IMR-90 (cell line): ENCODE measurements around the gene SLC25A21. TPM values are rescaled to one million over a fixed set of nuclear protein-coding genes. Genes with fewer than 3 reads are reported as not detected.

ENCODE experiments used
- ATAC-seq: fragments of 200-7000 bp; cut with Tn5 transposase; 2 replicates; pipeline ENCODE4 v1.9.1; 2020; ENCODE audit warnings: low read depth, mild to moderate bottlenecking, moderate library complexity
- BruUV-seq: library from RNA; stranded (reverse); fragments of 400-500 nt; replicated peaks from 2 replicates; lab custom pipeline; 2021; lab: Mats Ljungman, UMichigan
- CTCF ChIA-PET: fragments of 300-600 bp; formaldehyde crosslinking; extraction: SDS; loops from one replicate; lab custom pipeline; 2021; ENCODE audit warnings: antibody characterized with exemption; lab: Yijun Ruan, JAX
- POLR2A ChIA-PET: fragments of 300-600 bp; sonication (Branson Sonifier 250); formaldehyde crosslinking; loops from one replicate; lab custom pipeline; 2022; ENCODE audit warnings: antibody characterized with exemption; ENCODE audit not compliant: unreplicated experiment; lab: Charles Lee
- DNase-seq: peaks from one replicate; pipeline ENCODE4 v3.0.0; 2013
- H2AFZ ChIP-seq: replicated peaks from 2 replicates; pipeline ENCODE3; 2013; ENCODE audit warnings: low read length, mild to moderate bottlenecking; ENCODE audit not compliant: poor library complexity
- H2AK5ac ChIP-seq: 2 replicates; pipeline ENCODE4 v1.6.1; 2013; ENCODE audit warnings: low read depth, low read length, inconsistent platforms
- H2AK9ac ChIP-seq: replicated peaks from 2 replicates; pipeline ENCODE3; 2013; ENCODE audit warnings: mild to moderate bottlenecking, low read depth, low read length, moderate library complexity; ENCODE audit not compliant: poor library complexity
- H2BK120ac ChIP-seq: 2 replicates; pipeline ENCODE4 v1.6.1; 2013; ENCODE audit warnings: low read depth, low read length, inconsistent platforms
- H2BK15ac ChIP-seq: 3 replicates; pipeline ENCODE4 v1.6.1; 2013; ENCODE audit warnings: low read depth, low read length, inconsistent platforms
- H2BK20ac ChIP-seq: 2 replicates; pipeline ENCODE4 v1.6.1; 2013; ENCODE audit warnings: low read depth, mild to moderate bottlenecking, inconsistent platforms, low read length, moderate library complexity
- H2BK5ac ChIP-seq: 2 replicates; pipeline ENCODE4 v1.6.1; 2013; ENCODE audit warnings: mild to moderate bottlenecking, low read depth, low read length, inconsistent platforms; ENCODE audit not compliant: poor library complexity, severe bottlenecking
- H3K14ac ChIP-seq: replicated peaks from 2 replicates; pipeline ENCODE4 v1.6.1; 2013; ENCODE audit warnings: low read depth, low read length, inconsistent platforms
- H3K18ac ChIP-seq: 2 replicates; pipeline ENCODE4 v1.6.1; 2013; ENCODE audit warnings: low read depth, low read length, control low read depth
- H3K23ac ChIP-seq: 2 replicates; pipeline ENCODE4 v1.6.1; 2013; ENCODE audit warnings: low read depth, low read length, inconsistent platforms
- H3K27ac ChIP-seq: 2 replicates; pipeline ENCODE4 v1.5.1; 2013; ENCODE audit warnings: mild to moderate bottlenecking, control low read depth, low read length; ENCODE audit not compliant: insufficient read depth
- H3K27me3 ChIP-seq: 2 replicates; pipeline ENCODE4 v1.6.1; 2013; ENCODE audit warnings: low read length; ENCODE audit not compliant: control insufficient read depth, insufficient read depth
- H3K36me3 ChIP-seq: 2 replicates; pipeline ENCODE4 v1.6.1; 2013; ENCODE audit warnings: low read length, mixed read lengths; ENCODE audit not compliant: control insufficient read depth, insufficient read depth
- H3K4ac ChIP-seq: 2 replicates; pipeline ENCODE4 v1.6.1; 2013; ENCODE audit warnings: low read depth, low read length, inconsistent platforms
- H3K4me1 ChIP-seq: 2 replicates; pipeline ENCODE4 v1.6.1; 2013; ENCODE audit warnings: low read length, mixed read lengths; ENCODE audit not compliant: control insufficient read depth, insufficient read depth
- H3K4me2 ChIP-seq: 2 replicates; pipeline ENCODE4 v1.6.1; 2013; ENCODE audit warnings: low read depth, mild to moderate bottlenecking, control low read depth, low read length, moderate library complexity
- H3K4me3 ChIP-seq: 2 replicates; pipeline ENCODE4 v1.5.1; 2013; ENCODE audit warnings: low read depth, mild to moderate bottlenecking, control low read depth, low read length, moderate library complexity; ENCODE audit not compliant: insufficient read depth
- H3K56ac ChIP-seq: 2 replicates; pipeline ENCODE4 v1.6.1; 2013; ENCODE audit warnings: low read length, inconsistent platforms; ENCODE audit not compliant: insufficient read depth; ENCODE audit errors: extremely low read depth
- H3K79me1 ChIP-seq, 2 experiments: 2 replicates each; pipeline ENCODE4 v1.6.1; 2013; ENCODE audit warnings: low read length in 2 of 2, inconsistent platforms in 1 of 2, low read depth in 1 of 2
- H3K9ac ChIP-seq: 2 replicates; pipeline ENCODE4 v1.6.1; 2013; ENCODE audit warnings: low read depth, low read length, control low read depth
- H3K9me1 ChIP-seq: 2 replicates; pipeline ENCODE4 v1.6.1; 2013; ENCODE audit warnings: low read length, inconsistent platforms; ENCODE audit not compliant: insufficient read depth
- H3K9me3 ChIP-seq: 2 replicates; pipeline ENCODE4 v1.6.1; 2013; ENCODE audit warnings: low read length; ENCODE audit not compliant: control insufficient read depth, insufficient read depth
- H4K20me1 ChIP-seq: 2 replicates; pipeline ENCODE4 v1.6.1; 2013; ENCODE audit warnings: low read length, inconsistent platforms; ENCODE audit not compliant: insufficient read depth
- H4K5ac ChIP-seq: 2 replicates; pipeline ENCODE4 v1.6.1; 2013; ENCODE audit warnings: mild to moderate bottlenecking, low read depth, low read length, control low read depth
- H4K8ac ChIP-seq, 2 experiments: 2 replicates each; pipeline ENCODE4 v1.6.1; 2013; ENCODE audit warnings: low read depth in 2 of 2, low read length in 2 of 2, control low read depth in 1 of 2, inconsistent platforms in 1 of 2
- H4K91ac ChIP-seq: 2 replicates; pipeline ENCODE4 v1.6.1; 2013; ENCODE audit warnings: low read depth, low read length, inconsistent platforms; ENCODE audit not compliant: insufficient read depth
- BHLHE40 ChIP-seq: fragments of 150-350 bp; IDR thresholded peaks from 2 replicates; pipeline ENCODE4 v1.6.1; 2016; ENCODE audit warnings: mild to moderate bottlenecking, low read depth, low read length
- CEBPB ChIP-seq: IDR thresholded peaks from 2 replicates; pipeline ENCODE4 v1.6.1; 2012; ENCODE audit warnings: low read depth, low read length, improper control_type of control experiment
- CTCF ChIP-seq: conservative IDR thresholded peaks from 2 replicates; pipeline ENCODE4 v1.5.1; 2012; ENCODE audit warnings: mild to moderate bottlenecking, low read depth, low read length, improper control_type of control experiment
- ELK1 ChIP-seq: fragments of 150-350 bp; IDR thresholded peaks from 2 replicates; pipeline ENCODE4 v1.6.1; 2016; ENCODE audit warnings: low read depth, mild to moderate bottlenecking, low read length, moderate library complexity, borderline replicate concordance
- NFE2L2 ChIP-seq: fragments of 150-350 bp; IDR thresholded peaks from 2 replicates; pipeline ENCODE4 v1.6.1; 2016; ENCODE audit warnings: low read depth, mild to moderate bottlenecking, low read length
- RCOR1 ChIP-seq: IDR thresholded peaks from 2 replicates; pipeline ENCODE4 v1.6.1; 2012; ENCODE audit warnings: mild to moderate bottlenecking, low read length, improper control_type of control experiment; ENCODE audit not compliant: insufficient replicate concordance
- SMC3 ChIP-seq: fragments of 150-350 bp; IDR thresholded peaks from 2 replicates; pipeline ENCODE4 v1.6.1; 2016; ENCODE audit warnings: low read depth, mild to moderate bottlenecking, antibody characterized with exemption, low read length, moderate library complexity
- WGBS, 2 experiments: methylation state at CpG; one replicate each; pipeline versions ENCODE4 v1.1.5 to v1.1.7; 2013; ENCODE audit warnings: missing lambda C conversion rate in 2 of 2; ENCODE audit not compliant: insufficient read length in 1 of 2; ENCODE audit errors: extremely low coverage in 2 of 2; 5-methylcytosine and 5-hydroxymethylcytosine counted together
- dilution Hi-C: fragments of 300-500 bp; cut with HindIII; formaldehyde crosslinking; loops from one replicate; pipeline ENCODE4 v1.14.3; 2018; ENCODE audit warnings: low sequenced_read_pairs; ENCODE audit not compliant: unreplicated experiment
- in situ Hi-C: fragments of 300-500 bp; cut with MboI; formaldehyde crosslinking; loops from 3 replicates; pipeline ENCODE4 v1.14.3; 2019; ENCODE audit warnings: low sequenced_read_pairs, inconsistent platforms, mixed read lengths
- intact Hi-C: fragments of 100-400 bp; cut with micrococcal nuclease; formaldehyde crosslinking; loops from 2 replicates; pipeline ENCODE4 v1.10.0; 2022
- polyA plus RNA-seq, 3 experiments: library from polyadenylated mRNA; depleted of rRNA; stranded (reverse); fragments of >200 nt; gene quantifications; 2 replicates each; pipeline ENCODE4 v1.2.3, GENCODE V29; 2012; ENCODE audit warnings: low replicate concordance in 1 of 3
- total RNA-seq: library from RNA; depleted of rRNA; stranded (reverse); fragments of >200 nt; gene quantifications from 2 replicates; pipeline ENCODE4 v1.2.3, GENCODE V29; 2012

Gene SLC25A21
- total and polyA plus RNA-seq, 2 of the 4 experiments (the other 2 are of a cell fraction): 0.62 to 0.90 TPM

GRCh38 chr14:37196604-37197420, 24.4 kb upstream of the SLC25A21 start (continued):
- TF ChIP-seq CEBPB: no peak
- no peak for TF ChIP-seq NFE2L2
- TF ChIP-seq SMC3: no peak

GRCh38 chr14:37195327-37195726, 22.9 kb upstream of the SLC25A21 start:
- Histone ChIP-seq H2AK9ac (no peak overlapping the region), H2BK5ac (peak overlapping the region; percentile 65), H3K27me3 (no peaks in the 10 kb centered on the region), H3K9me1 (no peaks in the 10 kb centered on the region), H2AK5ac (0 out of 2 replicates have a peak overlapping the region, but pooled peaks have one; percentile 43), H3K23ac (peak overlapping the region; percentile 91), H2BK120ac (peak overlapping the region; percentile 90), H3K4me1 (no peaks in the 10 kb centered on the region; the same call in 1 of the 2 replicates), H4K20me1 (no peaks in the 10 kb centered on the region), H2BK20ac (peak overlapping the region; percentile 88; the same call in 1 of the 2 replicates), H2AFZ (peak overlapping the region; percentile 53), H3K36me3 (no peaks in the 10 kb centered on the region), H4K8ac (peak overlapping the region in 1 of 2 experiments; percentile 53; a peak in 3 of 4 replicates), H3K27ac (no peak overlapping the region), H4K91ac (peak overlapping the region; percentile 13; the same call in 1 of the 2 replicates), H3K79me1 (peaks cover 5 to 8% of the 10 kb centered on the region in 2 experiments; a peak in 2 of 4 replicates), H4K5ac (no peak overlapping the region), H3K56ac (peak overlapping the region; percentile 61), H3K9ac (no peak overlapping the region), H2BK15ac (peak overlapping the region; percentile 91; the same call in 1 of the 3 replicates), H3K4me3 (no peak overlapping the region), H3K9me3 (no peaks in the 10 kb centered on the region), H3K18ac (peak overlapping the region; percentile 20; the same call in 1 of the 2 replicates), H3K4ac (peak overlapping the region; percentile 71; the same call in 1 of the 2 replicates), H3K14ac (peak overlapping the region; percentile 70), H3K4me2 (peak overlapping the region; percentile 16; the same call in 1 of the 2 replicates)
- intact Hi-C loops: no loop called here
- no TSS peak for BruUV-seq
- dilution Hi-C loops: no loop called here
- TF ChIP-seq BHLHE40: peak; percentile 32; the same call in 1 of the 2 replicates
- no peak for TF ChIP-seq CTCF
- TF ChIP-seq ELK1: no peak
- TF ChIP-seq RCOR1: peak; percentile 17
- ChIA-PET CTCF (no interaction called here), POLR2A (no interaction called here)
- in situ Hi-C loops: no loop called here
- 0% methylated on average over 1 of the region's 1 CpG; no CpG with 5 or more reads in 1 of the 2 experiments for WGBS, 2 experiments
- ATAC-seq (peak; percentile 13; the same call in 1 of the 2 replicates), DNase-seq (peak; percentile 87)
